GM21723 (cell line): ENCODE results near the gene ERGIC1.

Experiments
- ATAC-seq: cut with Tn5 transposase; IDR thresholded peaks from one replicate; pipeline ENCODE4 v1.9.1; 2021; ENCODE audit warnings: mild to moderate bottlenecking, moderate library complexity; ENCODE audit not compliant: unreplicated experiment

Gene ERGIC1

DNA sequence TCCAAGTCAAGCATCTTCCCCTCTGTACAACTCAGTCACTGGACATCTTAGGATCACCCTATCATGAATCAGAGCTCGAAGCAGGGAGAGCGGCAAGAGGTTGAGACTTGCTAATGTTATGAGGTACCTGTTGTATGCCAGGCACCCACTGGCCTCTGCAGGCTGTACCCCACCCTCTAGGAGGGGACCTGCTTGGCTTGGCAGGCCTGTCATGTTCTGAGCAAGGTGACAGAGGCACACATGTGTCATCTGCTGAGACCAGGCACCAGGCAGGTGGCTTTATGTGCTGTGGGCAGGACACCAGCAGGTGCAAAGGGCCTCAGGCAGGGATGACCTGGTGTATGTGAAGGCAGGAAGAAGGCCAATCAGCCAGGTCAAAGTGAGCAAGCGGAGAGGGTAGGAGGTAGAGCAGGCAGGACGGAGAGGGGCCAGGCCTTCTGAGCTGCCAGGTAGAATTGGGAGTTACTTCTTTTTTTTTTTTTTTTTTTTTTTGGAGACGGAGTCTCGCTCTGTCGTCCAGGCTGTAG is 64.9 kb downstream of the ERGIC1 start:
- no peak for ATAC-seq

DNA sequence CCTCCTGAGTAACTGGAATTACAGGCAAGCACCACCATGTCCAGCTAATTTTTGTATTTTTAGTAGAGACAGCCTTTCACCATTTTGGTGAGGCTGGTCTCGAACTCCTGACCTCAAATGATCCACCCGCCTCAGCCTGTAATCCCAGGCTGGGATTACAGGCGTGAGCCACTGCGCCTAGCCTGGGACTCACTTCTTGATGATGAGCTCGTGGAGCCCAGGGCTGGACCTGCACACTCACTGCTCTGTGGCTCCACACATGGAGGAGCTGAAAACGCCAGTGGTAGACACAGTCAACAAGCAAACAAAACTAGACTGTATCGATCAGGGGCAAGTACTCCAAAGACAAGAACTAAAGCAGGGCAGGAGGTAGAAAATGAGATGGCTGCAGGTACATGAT is 65.4 kb downstream of the ERGIC1 start:
- no peak for ATAC-seq

DNA sequence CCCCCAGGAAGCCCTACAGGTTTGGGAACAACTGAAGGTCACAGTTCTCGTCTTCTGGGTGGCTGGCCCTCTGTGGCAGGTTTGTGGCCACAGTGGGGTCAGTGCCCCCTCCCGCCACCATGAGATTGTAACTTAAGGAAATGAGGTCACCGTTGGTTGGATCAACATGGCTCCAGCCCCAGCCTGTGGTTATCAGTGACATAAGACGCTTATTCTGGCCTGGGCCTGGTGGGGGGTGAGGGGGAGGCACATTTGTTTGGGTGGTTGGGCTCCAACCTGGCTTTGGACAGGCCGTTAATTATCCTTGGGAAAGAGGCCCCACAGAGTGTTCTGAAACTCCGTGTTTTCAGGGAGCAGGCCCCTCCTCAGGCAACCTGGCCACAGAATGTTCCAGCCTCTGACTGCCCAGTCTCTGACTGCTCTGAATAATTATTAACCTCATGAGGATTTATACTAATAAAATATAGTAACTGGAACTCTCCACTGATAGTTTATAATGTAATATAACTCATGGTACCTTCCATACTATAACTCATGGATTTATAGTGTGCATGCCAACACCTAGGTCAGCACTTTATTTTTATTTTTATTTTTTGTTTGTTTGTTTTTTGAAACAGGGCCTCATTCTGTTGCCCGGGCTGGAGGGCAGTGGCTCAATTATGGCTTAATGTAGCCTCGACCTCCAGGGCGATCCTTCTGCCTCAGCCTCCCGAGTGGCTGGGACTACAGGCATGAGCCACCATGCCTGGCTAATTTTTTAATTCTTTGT is 67.1 kb downstream of the ERGIC1 start:
- ATAC-seq, result no peak

DNA sequence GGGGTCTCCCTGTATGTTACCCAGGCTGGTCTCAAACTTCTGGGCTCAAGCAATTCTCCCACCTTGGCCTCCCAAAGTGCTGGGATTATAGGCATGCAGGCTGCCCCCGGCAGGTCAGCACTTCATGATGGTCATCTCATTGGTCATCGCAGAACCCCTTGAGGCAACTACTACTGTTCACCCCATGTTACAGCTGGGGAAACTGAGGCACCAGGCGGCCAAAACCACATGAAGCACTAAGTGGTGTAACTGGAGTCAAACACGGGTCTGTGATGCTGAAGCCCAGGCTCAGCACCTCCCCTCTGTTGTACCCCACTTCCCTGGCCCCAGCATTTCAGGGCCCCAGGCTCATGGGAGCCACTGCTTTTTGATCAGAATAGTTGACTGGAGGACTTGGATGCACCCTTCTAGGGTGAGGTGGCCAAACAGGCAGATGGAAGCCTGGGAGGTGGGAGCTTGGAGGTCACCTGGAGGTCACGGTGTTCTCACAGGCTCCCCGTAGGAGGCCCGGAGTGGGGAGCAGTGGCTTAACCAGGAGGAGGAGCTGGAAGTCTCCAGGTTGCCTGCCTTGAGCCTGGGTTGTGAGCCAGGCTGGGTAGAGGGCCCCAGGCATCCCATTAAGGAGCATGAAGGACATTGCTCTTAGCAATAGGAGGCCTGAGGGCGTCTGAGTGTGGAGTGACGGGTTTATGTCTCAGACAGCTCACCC is 67.9 kb downstream of the ERGIC1 start:
- no peak for ATAC-seq

DNA sequence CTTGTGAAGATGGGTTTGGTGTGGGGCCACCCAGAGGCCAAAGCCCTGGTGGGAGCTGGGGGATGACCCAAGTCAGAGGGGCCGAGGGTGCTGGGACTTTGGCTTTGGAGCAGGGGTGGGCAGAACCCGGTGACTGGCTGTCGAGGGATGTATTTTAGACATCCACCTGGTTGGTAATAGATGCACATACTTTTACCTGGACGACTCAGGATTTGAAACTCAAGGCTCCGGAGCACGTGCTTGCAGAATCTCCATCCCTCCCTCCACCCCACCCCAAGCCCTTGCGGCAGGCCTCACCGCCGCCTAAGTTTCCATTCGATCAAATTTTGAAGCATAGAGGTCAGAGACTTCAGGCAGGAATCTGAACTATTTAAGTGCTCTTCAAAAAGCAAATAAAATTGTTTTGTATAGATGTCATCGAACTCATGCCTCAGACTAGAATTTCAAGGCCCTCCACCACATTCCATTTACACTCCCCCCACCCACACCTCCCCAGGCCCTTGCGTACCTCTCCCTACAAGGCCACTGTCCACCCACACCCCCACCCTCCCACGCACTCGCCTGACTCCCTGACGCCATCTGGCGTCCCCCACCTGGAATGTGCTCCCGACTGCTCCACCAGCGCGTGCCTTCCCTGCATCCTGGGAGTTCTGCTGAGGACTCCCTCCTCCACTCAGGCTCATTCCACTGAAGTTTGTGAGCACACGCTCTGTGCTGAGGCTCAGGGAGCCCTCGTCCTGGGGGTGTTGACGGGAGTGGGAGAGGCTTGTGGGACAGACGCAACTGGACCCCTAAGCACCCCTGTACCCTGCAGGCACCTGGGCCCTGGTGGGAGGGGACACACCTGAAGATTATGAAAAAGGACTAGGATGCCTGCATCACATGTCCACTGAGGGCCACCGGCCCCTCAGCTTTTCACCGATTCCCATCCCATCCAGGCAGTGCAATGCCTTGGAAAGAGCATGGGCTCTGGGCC is 68.7 kb downstream of the ERGIC1 start:
- ATAC-seq, result no peak

DNA sequence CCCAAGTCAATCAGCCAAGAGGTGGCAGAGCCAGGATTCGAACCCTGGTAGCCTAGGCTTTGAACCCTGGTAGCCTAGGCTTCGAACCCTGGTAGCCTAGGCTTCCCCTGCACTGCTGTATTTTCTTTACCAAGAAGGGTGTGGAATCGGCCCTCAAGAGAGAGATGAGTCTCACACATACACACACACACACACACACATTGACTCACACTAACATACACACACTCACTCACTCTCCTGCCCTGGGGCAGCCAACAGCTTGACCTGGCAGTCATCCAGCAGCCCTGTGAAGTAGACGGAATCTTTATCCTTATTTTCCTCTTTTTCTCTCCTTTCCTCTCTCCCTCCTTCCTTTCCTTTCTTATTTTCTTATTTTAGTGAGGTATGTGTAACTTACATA is 69.7 kb downstream of the ERGIC1 start:
- no peak for ATAC-seq

DNA sequence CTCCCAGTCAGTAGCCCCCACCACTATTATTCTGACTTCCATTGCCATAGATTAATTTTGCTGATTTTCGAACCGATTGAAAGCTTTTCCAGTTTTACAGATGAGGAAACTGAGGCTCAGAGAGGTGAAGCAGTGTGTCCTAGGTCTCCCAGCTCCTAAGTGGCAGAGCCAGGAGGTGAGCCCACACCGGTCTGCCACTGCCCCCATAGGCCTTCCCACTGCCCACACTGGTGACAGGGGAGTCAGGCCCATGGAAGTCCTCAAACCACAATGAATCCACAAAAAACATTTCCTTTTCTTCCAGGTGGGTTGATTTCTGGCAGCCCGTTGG is 70.2 kb downstream of the ERGIC1 start:
- ATAC-seq, result no peak

DNA sequence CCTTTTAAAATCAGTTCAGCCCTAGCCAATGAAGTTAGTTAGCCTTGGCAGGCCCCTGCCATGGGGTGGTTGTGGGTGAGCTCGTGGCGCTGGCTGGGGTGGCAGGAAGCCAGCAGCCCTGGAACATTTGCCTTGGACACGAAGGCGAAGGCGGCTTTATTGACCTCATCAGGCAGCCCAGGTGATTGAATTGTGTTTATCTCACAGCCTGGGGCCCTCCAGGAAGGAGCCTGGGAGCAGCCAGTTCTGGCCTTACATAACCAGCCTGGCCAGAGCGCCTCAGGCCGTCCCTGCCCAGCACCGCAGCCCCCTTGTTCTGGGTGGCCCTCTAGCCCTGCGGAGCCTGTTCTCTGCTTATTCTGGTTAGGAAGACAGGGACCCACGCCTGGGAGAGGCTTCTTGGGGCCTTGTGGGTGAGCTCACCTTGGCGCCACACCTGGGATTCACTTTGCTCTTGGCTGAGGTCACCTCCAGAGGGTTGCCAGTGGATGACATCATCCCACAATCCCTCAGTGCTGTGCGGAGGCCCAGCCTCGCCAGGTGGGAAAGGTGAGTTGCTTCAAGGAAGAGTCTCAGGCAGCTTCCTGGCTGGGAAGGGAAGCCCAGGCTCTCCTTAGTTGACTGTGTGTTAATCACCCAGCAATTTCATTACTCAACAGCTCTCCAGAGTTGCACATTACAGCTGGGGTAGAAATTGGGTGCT is 70.7 kb downstream of the ERGIC1 start:
- no peak for ATAC-seq

DNA sequence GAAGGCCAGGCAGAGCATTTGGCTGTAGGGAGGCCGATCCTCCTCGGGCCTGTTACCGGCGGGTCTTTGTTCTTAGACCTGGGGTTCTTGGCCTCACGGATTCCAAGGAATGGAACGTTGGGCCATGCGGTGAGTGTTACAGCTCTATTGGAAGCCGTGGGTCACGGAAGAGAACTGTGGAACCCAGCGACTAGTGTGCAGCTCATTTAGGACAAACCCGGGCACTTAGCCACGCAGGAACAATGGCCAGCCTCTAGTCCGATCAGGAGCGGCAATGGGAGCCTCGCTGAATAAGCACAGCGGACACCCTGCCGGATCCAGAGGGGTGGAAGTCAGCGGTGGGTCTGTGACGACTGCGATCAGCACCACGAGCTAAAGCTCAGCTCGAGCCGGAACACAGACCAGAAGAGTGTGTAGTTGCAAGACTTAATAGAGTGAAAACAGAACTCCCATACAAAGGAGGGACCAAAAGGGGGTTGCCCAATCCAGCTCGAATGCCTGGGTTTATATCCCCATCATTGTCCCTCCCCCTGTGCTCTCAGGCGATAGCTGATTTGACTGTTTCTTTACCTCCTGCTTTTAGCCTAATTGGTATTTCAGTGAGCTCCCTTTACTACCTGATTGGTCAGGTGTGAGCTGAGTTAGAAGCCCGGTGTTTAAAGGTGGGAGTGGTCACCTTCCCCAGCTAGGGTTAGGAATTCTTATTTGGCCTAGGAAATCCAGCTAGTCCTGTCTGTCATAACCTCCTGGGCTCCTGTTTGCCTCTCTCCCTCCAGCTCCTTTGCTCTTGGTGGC is 71.5 kb downstream of the ERGIC1 start:
- ATAC-seq, result no peak

DNA sequence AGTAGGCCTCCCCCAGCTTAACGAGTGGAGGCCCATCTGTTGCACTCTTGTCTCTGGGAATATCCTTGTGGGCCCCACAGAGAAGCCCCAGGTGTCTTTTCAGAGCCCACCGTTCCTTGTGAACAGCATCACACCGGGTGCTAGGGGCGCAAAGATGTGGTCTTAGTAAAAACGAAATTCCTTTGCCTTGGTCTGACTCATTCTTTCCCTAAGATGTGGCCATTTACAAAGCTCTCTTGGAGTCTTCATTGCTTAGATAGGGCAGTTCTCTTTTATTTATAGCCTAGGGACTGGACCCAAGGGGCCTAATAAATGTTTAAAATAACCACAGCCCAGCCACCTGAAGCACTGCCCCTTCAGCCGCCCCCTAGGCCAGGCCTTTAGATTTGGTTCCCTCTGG is 72.4 kb downstream of the ERGIC1 start:
- peak; percentile 71 for ATAC-seq

DNA sequence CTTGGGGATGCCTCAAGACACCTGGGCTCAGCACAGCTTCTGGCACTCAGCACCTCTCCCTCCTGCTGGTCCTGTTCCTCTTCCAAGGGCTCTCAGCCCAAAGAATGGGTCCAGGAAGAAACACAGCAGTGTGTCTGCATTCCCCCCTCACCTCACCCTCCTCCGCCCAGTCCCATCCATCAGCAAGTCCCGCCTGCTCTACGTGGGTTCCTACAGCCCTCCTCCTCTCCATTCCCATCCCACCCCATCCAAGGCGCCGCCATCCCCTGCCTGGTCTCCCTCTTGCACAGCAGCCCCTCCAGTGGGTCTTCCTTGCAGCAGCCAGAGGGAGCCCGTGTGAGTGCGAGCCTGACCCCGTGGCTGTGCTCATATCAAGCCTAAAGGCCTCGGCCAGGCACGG is 72.8 kb downstream of the ERGIC1 start:
- ATAC-seq, result peak; percentile 14

DNA sequence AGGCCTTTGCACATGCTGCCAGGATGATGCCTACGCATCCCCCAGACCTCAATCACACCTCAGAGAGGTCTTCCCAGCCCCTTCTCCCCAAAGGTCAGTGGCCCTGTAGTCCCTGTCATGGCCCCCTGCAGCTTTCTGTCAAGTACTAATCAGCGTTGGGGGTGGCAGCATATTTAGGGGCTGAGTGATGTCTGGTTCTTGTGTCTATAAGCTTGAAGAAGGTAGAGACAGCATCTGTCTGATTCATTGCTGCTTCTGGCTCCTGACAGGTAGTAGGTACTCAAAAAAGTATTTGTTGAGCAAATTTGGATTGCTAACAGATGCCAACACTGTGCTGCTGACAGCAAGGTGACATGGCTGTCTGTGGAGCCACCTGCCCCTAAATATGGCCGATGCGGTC is 73.6 kb downstream of the ERGIC1 start:
- no peak for ATAC-seq

DNA sequence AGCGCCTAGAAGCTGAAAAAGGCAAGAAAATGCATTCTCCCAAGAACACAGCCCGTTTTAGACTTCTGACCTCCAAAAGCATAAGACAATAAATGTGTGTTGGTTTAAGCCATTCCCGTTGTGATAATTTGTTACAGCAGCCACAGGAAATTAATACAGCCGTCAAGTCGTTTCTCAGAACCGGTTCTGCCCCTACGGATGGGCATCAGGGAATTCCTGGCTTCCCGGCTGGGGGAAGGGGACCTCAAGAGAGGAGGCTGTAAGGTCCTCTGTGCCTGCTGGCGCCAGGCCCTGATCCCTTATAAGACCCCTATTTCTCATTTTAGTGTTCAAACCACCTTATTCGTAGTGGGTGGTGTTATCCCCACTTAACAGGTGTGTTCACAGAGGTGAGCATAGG is 74.6 kb downstream of the ERGIC1 start:
- ATAC-seq, result no peak

DNA sequence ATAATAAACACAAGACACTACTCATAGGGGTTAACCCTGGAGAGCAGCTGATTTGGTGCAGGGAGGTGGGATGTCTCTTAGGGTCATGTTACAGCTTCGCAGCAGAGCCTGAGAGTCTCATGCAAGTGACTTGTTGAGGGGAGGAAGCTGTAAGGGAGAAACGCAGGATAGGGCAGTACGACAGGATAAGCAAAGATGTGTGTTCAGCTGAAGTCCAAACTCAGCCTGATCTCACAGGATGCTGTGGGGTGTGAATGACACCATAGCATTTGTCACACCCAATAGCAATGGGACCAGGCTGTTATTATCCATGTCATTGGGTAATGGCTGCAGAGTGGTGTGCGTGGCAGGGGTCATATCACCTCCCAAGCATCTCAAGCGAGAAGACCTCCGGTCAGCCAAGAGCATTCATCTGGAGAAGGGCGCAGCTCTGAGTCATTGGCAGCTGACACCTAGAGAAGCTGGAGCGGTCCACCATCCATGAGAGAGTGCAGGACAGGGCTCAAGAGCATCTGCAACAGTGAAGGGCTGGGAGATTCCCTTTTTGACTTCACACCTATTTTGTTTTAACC is 76.0 kb downstream of the ERGIC1 start:
- no peak for ATAC-seq

DNA sequence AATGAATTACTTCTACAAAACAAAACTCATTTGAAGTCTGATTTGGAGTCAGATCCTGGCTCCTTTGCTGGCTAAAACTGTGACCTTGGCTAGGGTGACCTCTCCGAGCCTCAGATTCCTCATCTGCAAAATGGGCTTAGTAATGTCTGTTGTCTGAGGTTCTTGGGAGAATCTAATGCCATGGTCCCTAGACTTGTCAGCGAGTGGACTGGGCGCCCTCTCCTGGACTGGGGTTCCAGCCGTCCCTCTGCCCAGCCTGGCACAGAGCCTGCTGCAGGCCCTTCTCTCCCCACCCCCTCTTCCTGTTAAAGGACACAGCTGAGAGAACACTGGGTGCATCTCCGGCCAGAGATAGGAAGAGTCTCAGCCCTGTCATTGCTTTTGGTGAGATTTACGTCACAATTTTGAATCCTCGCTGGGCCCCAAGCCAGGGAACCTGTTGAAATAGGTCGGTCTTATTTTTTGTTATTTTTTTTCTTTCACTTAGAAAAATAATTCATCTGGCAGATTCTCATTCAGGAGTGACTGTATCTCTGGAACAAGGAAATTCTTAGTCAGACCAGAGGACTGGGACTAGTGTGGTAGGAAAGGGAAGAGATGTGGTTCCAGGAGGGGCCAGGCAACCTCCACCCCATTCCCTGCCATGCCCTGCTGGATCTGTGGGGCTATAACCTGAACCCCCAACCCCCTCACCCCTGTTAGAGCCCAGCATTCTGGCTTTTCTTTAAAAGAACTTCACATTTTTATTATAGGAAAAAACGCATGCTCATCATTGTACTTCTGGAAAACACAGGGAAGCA is 77.0 kb downstream of the ERGIC1 start:
- no peak for ATAC-seq

DNA sequence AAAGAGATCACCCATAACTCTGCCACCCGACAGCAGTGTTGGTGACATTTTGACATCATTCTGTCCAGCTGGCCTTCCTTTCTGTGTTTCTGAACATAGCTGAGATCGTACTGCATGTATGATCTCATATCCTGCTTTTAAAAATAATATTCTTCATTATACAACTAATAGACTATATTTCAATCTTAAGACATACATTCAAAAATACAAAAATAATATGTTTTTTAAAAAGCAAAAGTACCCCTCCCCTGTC is 77.5 kb downstream of the ERGIC1 start:
- no peak for ATAC-seq

DNA sequence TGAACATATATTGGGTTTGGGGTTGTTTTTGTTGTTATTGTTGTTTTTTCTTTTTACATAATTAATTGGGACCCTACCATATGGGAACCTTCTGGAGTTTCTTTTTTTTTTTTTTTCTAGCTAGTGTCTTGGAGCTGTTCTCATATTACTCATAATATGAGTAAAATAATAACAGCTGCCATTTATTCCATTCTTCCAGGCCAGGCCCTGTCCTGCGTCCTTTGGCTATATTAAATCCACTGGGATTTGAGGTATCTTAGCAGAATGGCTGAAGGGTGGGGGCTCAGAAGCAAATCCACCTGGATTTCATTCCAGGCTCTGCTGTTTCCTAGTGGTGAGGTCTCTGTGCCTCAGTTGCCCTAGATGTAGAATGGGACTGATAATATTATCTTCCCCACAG is 77.9 kb downstream of the ERGIC1 start:
- no peak for ATAC-seq

DNA sequence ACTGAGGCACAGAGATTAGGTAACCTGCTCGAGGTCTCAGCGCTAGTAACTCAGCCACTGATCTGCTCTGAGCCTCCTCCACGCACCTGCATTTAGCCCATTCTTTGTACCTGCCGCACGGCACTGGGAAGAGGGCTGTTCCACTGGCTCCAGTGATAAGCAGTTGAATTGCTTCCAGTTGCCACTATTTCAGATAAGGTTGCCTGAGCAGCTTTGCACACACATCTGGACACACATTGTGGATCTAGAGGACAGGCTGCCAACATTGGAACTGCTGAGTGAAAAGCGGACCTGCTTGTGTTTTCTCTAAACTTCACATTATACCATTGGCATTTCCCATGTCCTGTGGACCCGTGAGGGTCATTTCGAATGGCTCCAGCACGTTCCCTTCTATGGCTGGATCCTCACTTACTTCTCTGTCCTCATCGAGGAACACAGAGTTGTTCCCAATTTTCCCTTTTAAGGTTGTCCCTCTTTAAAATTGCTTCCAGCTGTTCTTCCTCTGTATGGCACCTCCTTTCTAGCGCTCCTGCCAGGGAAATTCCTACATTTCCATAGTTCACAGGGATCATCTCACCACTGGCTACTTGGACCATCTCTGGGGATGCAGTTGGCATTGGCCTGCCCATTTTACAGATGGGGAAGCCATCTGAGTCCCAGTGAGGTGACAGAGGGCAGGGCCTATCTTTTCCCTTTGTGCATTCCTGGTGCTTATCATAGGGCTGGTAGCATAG is 79.2 kb downstream of the ERGIC1 start:
- no peak for ATAC-seq
